Measurements from ENCODE around the gene NKD1. TPM values are rescaled to one million over a fixed set of nuclear protein-coding genes. Genes with fewer than 3 reads are reported as not detected.

NKD1 gene
- total RNA-seq, 1 experiment from 2014 or later = 14.2 TPM

- DNase-seq (ENCODE audit: low read depth) = no peak
These were observed 10.5 kb upstream of the NKD1 start for GRCh38 chr16:50537533-50538290.

GRCh38 chr16:50538411-50539052 is 9.7 kb upstream of the NKD1 start:
- DNase-seq (ENCODE audit: low read depth) = no peak

GRCh38 chr16:50539053-50539695 is 9.0 kb upstream of the NKD1 start:
- no peak for DNase-seq (ENCODE audit: low read depth)

DNA sequence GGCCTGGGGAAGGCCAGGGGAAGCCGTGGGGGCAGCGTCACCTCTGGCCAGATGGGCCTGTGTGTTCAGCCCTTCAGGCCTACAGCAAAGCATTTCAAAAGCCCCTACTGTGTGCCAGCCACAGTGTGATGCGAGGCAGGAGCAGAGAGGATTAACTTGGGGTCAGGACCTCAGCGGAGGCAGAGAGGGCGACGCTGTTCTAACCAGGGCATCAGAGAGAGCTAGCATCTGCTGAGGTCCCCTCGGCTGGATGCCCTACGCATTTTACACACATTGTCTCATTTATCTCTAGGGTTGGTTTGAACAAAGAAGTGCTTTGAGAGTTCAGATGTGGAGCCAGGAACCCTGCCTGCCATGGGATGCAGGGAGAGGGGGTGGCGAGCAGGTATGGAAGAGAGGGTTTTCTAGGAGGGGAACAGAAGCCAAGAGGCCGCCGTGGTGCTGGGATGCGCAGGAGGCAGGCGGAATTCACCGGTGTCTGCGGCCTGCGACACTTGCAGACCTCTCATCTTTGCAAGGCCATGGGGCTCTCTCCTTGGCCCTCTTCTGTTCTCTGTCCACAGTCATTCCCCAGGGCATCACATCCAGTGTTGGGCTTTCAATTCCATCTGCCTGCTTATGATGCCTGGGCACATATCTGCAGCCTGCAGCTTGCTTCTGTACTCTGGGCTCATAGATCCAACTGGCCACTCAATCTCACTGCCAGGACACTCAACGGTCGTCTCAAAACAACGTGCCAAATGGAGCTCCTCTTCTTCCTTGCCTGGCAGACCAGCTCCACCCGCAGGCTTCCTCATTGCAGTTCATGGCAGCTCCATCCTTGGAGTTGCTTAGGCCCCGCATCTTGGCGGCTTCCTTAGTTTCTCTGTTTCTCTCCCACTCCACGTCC is 8.1 kb upstream of the NKD1 start:
- DNase-seq (ENCODE audit: low read depth) = no peak

- DNase-seq (ENCODE audit: low read depth) = no peak
These were observed 7.5 kb upstream of the NKD1 start for GRCh38 chr16:50540711-50541007.

GRCh38 chr16:50542703-50543102 is 5.5 kb upstream of the NKD1 start:
- no peak for DNase-seq (ENCODE audit: low read depth)

- no peak for DNase-seq (ENCODE audit: low read depth)
These were observed 2.1 kb upstream of the NKD1 start for GRCh38 chr16:50546125-50546524.

DNA sequence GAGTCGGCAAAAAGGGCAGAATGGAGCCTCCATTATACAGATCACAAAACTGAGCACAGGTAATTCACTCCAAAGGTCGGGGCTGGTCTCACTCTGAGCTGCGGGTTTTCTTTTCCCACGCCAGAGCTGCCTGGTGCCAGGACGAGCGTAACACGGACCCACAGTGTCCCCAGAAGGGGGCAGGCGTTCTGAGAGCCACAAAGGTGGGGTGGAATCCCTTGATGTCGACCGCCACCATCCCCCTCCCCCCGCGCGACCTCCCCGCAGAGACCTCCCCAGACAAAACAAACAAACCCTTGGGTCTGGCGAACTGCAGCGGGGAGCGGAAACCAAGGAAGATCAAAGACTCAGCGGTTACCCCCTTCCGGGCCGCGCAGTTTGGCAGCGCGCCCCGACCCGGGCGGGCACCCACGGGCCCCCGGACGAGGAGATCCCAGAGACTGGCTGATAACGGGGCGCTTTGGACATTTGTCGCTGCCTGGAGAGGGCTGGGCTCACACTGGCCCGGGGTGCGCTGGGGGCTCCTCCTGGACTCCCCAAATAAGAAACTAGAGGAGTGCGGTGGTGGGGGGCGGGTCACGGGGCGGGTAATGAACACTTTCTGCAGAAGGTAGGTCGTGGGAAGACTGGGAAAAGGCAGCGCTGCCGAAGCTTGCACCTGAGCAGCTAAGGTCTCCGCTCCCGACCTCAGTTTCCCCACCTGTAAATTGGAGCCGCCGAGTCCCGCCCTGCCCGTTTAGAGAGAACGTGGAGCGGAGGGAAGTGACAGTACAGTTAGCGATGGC is 664 bp upstream of the NKD1 start:
- peak; percentile 86 for DNase-seq (ENCODE audit: low read depth)

GRCh38 chr16:50548909-50549560 is 839 bp downstream of the NKD1 start:
- DNase-seq (ENCODE audit: low read depth) = no peak

GRCh38 chr16:50549561-50549915 is 1.3 kb downstream of the NKD1 start:
- DNase-seq (ENCODE audit: low read depth) = no peak

GRCh38 chr16:50550035-50550434 is 1.8 kb downstream of the NKD1 start:
- peak; percentile 31 for DNase-seq (ENCODE audit: low read depth)

- no peak for DNase-seq (ENCODE audit: low read depth)
These were observed 2.9 kb downstream of the NKD1 start for GRCh38 chr16:50550866-50551641.

DNA sequence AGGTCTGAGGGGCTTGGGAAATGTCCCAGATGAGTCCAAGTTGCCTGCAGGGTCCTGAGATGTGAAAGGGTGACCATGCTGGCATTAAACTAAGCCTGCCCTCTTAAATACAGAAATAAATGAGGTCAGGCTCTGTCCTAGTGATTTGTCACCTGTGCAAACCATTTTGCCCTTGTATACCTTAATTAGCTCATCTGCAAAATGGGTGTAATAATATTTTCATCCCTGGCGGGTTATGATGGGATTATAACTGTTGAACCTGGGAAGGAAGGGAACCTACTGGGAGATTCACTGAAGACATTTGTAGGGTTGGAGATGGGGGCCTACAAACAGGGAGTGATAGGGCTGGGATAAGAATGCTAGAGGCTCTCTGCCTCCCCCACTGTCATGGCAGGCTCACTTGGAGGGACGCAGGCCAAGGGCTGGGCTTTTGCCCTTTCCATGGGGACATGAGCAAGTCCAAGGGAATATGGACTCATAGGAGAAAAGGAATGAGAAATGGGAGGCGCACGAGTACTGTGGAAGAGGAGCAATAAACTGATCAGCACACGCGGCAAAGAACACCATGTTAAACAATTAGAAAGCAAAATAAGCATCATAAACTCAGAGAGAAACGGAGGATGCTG is 4.4 kb downstream of the NKD1 start:
- DNase-seq (ENCODE audit: low read depth) = no peak

DNA sequence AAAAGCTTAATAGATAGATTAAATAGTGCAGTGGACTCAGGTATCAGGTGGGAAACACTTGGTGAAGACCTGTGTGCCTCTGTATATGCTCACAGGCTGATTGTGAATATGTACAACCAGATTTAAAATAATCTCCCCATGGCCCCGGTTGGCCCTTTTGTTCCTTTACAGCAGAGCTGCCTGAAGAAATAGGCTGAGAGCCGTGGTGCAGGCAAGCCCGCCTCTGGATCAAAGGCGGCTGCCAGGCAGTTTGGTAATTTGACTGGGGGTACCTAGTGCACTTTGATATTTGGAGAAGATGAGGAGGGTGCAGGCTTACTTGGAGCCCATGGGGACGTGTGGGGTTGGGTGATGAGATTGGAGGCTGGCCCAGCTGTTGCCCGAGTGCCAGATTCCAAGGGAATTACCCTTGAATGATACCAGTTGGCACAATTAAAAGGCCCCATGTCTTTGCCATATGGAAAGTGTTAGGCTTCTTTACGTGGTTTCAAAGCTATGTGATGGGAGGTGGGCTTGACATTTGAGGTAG is 5.0 kb downstream of the NKD1 start:
- DNase-seq (ENCODE audit: low read depth) = no peak

DNA sequence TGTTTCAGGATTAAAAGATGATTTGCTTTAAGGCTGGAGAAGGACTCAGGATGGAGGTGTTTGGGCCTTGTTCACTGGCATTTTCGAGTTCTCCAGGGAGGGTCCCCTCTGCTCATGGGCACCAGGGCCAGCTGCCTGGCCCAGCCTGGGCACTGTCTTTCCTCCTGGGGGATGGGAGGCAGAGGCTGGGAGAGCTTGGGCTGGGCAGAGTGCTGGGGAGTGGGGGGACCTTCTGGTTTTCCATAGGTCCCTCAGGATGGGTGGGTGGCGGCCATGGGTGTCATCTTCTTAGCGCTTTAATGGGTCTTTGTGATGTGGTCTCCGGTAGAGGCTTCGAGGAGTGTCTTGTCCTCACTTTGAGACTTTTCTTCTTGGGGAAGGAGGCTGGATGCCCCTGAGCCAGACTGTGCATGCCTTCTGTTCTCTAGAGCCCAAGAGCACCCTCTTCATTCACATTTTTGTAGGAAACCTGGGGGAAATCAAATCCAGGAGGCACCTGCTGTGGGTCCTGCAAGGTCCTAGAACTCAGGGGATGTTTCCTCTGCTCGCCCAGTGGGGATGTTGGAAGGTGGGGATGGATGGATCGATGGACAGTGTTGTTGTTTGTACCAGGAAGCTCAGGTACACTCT is 5.7 kb downstream of the NKD1 start:
- no peak for DNase-seq (ENCODE audit: low read depth)

DNA sequence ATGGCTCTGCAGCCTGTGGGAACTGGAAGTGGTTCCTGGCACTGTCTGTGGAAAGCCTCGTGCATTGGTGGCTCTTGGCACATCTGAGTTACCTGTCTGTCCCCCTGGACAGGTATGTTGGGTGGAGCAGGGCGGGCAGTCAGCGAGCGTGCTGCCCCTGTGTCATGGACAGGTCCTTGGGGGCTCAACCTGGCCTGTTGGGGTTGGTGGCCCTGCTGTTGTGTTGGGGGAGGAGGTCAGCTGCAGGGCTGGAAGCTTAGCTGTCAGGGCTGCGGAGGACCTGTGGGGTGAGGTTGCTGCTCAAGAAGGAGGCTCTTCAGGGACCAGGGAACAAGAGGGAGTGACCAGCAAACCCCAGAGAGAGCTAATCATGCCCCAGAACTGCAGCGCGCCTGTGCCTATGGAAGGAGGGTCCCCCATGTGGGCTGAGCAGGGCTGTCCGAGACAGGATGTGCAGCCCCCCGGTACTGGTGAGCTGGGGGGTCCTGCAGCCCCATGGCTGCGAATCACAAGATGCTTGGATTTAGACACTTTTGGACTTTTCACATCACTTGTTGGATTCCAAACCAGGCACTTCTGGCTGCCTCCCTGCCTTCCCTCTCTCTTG is 7.2 kb downstream of the NKD1 start:
- DNase-seq (ENCODE audit: low read depth) = no peak

DNA sequence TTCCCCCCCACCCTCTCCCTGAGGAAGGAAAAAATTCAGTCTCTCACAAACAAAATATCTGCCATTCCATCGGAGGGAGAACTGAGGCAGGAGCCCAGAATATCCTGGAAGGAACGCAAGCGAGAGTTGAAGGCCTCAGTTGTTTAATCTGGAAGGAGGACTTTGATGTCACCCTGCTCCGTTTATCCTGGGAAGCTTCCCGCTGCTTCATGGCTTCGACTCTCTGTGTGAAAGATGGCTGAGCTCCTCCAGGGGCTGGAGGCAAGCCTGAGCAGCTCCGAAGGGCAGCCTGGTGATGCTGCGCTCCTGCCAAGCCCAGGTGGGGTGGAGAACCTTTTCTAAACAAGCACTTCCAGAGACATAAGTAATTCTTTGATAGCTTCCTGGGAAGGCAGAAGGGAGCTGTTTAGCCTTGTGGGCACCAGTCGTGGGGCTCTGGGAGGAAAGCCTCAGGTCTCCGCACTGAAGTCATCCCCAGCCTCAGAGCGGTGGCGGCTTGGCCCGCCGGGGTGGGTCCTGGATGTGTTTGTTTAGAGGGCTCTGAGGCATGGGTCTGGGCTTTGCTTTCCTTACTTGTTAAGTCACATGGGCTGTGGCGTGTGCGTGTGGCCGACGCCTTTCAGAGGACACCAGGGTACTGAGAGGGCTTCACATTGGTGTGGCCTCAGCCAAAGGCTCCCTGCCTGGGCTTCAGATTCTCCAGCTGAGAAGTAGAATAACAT is 7.9 kb downstream of the NKD1 start:
- DNase-seq (ENCODE audit: low read depth) = no peak

GRCh38 chr16:50557046-50557445 is 8.8 kb downstream of the NKD1 start:
- no peak for DNase-seq (ENCODE audit: low read depth)

Data from RPMI7951 (cell line).